IMR-90 (cell line): ENCODE results near the gene MRGPRF. TPM values are rescaled to one million over a fixed set of nuclear protein-coding genes. Genes with fewer than 3 reads are reported as not detected.

Experiments
- ATAC-seq: fragments of 200-7000 bp; cut with Tn5 transposase; 2 replicates; pipeline ENCODE4 v1.9.1; 2020; ENCODE audit warnings: low read depth, mild to moderate bottlenecking, moderate library complexity
- BruUV-seq: library from RNA; stranded (reverse); fragments of 400-500 nt; replicated peaks from 2 replicates; lab custom pipeline; 2021; lab: Mats Ljungman, UMichigan
- CTCF ChIA-PET: fragments of 300-600 bp; formaldehyde crosslinking; extraction: SDS; loops from one replicate; lab custom pipeline; 2021; ENCODE audit warnings: antibody characterized with exemption; lab: Yijun Ruan, JAX
- POLR2A ChIA-PET: fragments of 300-600 bp; sonication (Branson Sonifier 250); formaldehyde crosslinking; loops from one replicate; lab custom pipeline; 2022; ENCODE audit warnings: antibody characterized with exemption; ENCODE audit not compliant: unreplicated experiment; lab: Charles Lee
- DNase-seq: peaks from one replicate; pipeline ENCODE4 v3.0.0; 2013
- H2AFZ ChIP-seq: replicated peaks from 2 replicates; pipeline ENCODE3; 2013; ENCODE audit warnings: low read length, mild to moderate bottlenecking; ENCODE audit not compliant: poor library complexity
- H2AK5ac ChIP-seq: 2 replicates; pipeline ENCODE4 v1.6.1; 2013; ENCODE audit warnings: low read depth, low read length, inconsistent platforms
- H2AK9ac ChIP-seq: replicated peaks from 2 replicates; pipeline ENCODE3; 2013; ENCODE audit warnings: mild to moderate bottlenecking, low read depth, low read length, moderate library complexity; ENCODE audit not compliant: poor library complexity
- H2BK120ac ChIP-seq: 2 replicates; pipeline ENCODE4 v1.6.1; 2013; ENCODE audit warnings: low read depth, low read length, inconsistent platforms
- H2BK15ac ChIP-seq: 3 replicates; pipeline ENCODE4 v1.6.1; 2013; ENCODE audit warnings: low read depth, low read length, inconsistent platforms
- H2BK20ac ChIP-seq: 2 replicates; pipeline ENCODE4 v1.6.1; 2013; ENCODE audit warnings: low read depth, mild to moderate bottlenecking, inconsistent platforms, low read length, moderate library complexity
- H2BK5ac ChIP-seq: 2 replicates; pipeline ENCODE4 v1.6.1; 2013; ENCODE audit warnings: mild to moderate bottlenecking, low read depth, low read length, inconsistent platforms; ENCODE audit not compliant: poor library complexity, severe bottlenecking
- H3K14ac ChIP-seq: replicated peaks from 2 replicates; pipeline ENCODE4 v1.6.1; 2013; ENCODE audit warnings: low read depth, low read length, inconsistent platforms
- H3K18ac ChIP-seq: 2 replicates; pipeline ENCODE4 v1.6.1; 2013; ENCODE audit warnings: low read depth, low read length, control low read depth
- H3K23ac ChIP-seq: 2 replicates; pipeline ENCODE4 v1.6.1; 2013; ENCODE audit warnings: low read depth, low read length, inconsistent platforms
- H3K27ac ChIP-seq: 2 replicates; pipeline ENCODE4 v1.5.1; 2013; ENCODE audit warnings: mild to moderate bottlenecking, control low read depth, low read length; ENCODE audit not compliant: insufficient read depth
- H3K27me3 ChIP-seq: 2 replicates; pipeline ENCODE4 v1.6.1; 2013; ENCODE audit warnings: low read length; ENCODE audit not compliant: control insufficient read depth, insufficient read depth
- H3K36me3 ChIP-seq: 2 replicates; pipeline ENCODE4 v1.6.1; 2013; ENCODE audit warnings: low read length, mixed read lengths; ENCODE audit not compliant: control insufficient read depth, insufficient read depth
- H3K4ac ChIP-seq: 2 replicates; pipeline ENCODE4 v1.6.1; 2013; ENCODE audit warnings: low read depth, low read length, inconsistent platforms
- H3K4me1 ChIP-seq: 2 replicates; pipeline ENCODE4 v1.6.1; 2013; ENCODE audit warnings: low read length, mixed read lengths; ENCODE audit not compliant: control insufficient read depth, insufficient read depth
- H3K4me2 ChIP-seq: 2 replicates; pipeline ENCODE4 v1.6.1; 2013; ENCODE audit warnings: low read depth, mild to moderate bottlenecking, control low read depth, low read length, moderate library complexity
- H3K4me3 ChIP-seq: 2 replicates; pipeline ENCODE4 v1.5.1; 2013; ENCODE audit warnings: low read depth, mild to moderate bottlenecking, control low read depth, low read length, moderate library complexity; ENCODE audit not compliant: insufficient read depth
- H3K56ac ChIP-seq: 2 replicates; pipeline ENCODE4 v1.6.1; 2013; ENCODE audit warnings: low read length, inconsistent platforms; ENCODE audit not compliant: insufficient read depth; ENCODE audit errors: extremely low read depth
- H3K79me1 ChIP-seq, 2 experiments: 2 replicates each; pipeline ENCODE4 v1.6.1; 2013; ENCODE audit warnings: low read length in 2 of 2, inconsistent platforms in 1 of 2, low read depth in 1 of 2
- H3K9ac ChIP-seq: 2 replicates; pipeline ENCODE4 v1.6.1; 2013; ENCODE audit warnings: low read depth, low read length, control low read depth
- H3K9me1 ChIP-seq: 2 replicates; pipeline ENCODE4 v1.6.1; 2013; ENCODE audit warnings: low read length, inconsistent platforms; ENCODE audit not compliant: insufficient read depth
- H3K9me3 ChIP-seq: 2 replicates; pipeline ENCODE4 v1.6.1; 2013; ENCODE audit warnings: low read length; ENCODE audit not compliant: control insufficient read depth, insufficient read depth
- H4K20me1 ChIP-seq: 2 replicates; pipeline ENCODE4 v1.6.1; 2013; ENCODE audit warnings: low read length, inconsistent platforms; ENCODE audit not compliant: insufficient read depth
- H4K5ac ChIP-seq: 2 replicates; pipeline ENCODE4 v1.6.1; 2013; ENCODE audit warnings: mild to moderate bottlenecking, low read depth, low read length, control low read depth
- H4K8ac ChIP-seq, 2 experiments: 2 replicates each; pipeline ENCODE4 v1.6.1; 2013; ENCODE audit warnings: low read depth in 2 of 2, low read length in 2 of 2, control low read depth in 1 of 2, inconsistent platforms in 1 of 2
- H4K91ac ChIP-seq: 2 replicates; pipeline ENCODE4 v1.6.1; 2013; ENCODE audit warnings: low read depth, low read length, inconsistent platforms; ENCODE audit not compliant: insufficient read depth
- BHLHE40 ChIP-seq: fragments of 150-350 bp; IDR thresholded peaks from 2 replicates; pipeline ENCODE4 v1.6.1; 2016; ENCODE audit warnings: mild to moderate bottlenecking, low read depth, low read length
- CEBPB ChIP-seq: IDR thresholded peaks from 2 replicates; pipeline ENCODE4 v1.6.1; 2012; ENCODE audit warnings: low read depth, low read length, improper control_type of control experiment
- CHD1 ChIP-seq: IDR thresholded peaks from 2 replicates; pipeline ENCODE4 v1.6.1; 2012; ENCODE audit warnings: low read depth, low read length, improper control_type of control experiment
- FOS ChIP-seq: fragments of 150-350 bp; IDR thresholded peaks from 2 replicates; pipeline ENCODE4 v1.6.1; 2016; ENCODE audit warnings: low read depth, low read length
- MAFK ChIP-seq: IDR thresholded peaks from 2 replicates; pipeline ENCODE4 v1.6.1; 2012; ENCODE audit warnings: low read depth, low read length, improper control_type of control experiment
- MAZ ChIP-seq: IDR thresholded peaks from 2 replicates; pipeline ENCODE4 v1.6.1; 2012; ENCODE audit warnings: low read depth, mild to moderate bottlenecking, low read length, improper control_type of control experiment, moderate library complexity, borderline replicate concordance
- MXI1 ChIP-seq: IDR thresholded peaks from 2 replicates; pipeline ENCODE4 v1.6.1; 2012; ENCODE audit warnings: low read depth, mild to moderate bottlenecking, low read length, moderate library complexity, borderline replicate concordance
- NFE2L2 ChIP-seq: fragments of 150-350 bp; IDR thresholded peaks from 2 replicates; pipeline ENCODE4 v1.6.1; 2016; ENCODE audit warnings: low read depth, mild to moderate bottlenecking, low read length
- POLR2A ChIP-seq: IDR thresholded peaks from 2 replicates; pipeline ENCODE4 v1.6.1; 2012; ENCODE audit warnings: mild to moderate bottlenecking, low read depth, low read length
- RAD21 ChIP-seq: IDR thresholded peaks from 2 replicates; pipeline ENCODE4 v1.6.1; 2012; ENCODE audit warnings: low read length, improper control_type of control experiment
- RCOR1 ChIP-seq: IDR thresholded peaks from 2 replicates; pipeline ENCODE4 v1.6.1; 2012; ENCODE audit warnings: mild to moderate bottlenecking, low read length, improper control_type of control experiment; ENCODE audit not compliant: insufficient replicate concordance
- RFX5 ChIP-seq: IDR thresholded peaks from 2 replicates; pipeline ENCODE4 v1.8.0; 2012; ENCODE audit warnings: low read depth, mild to moderate bottlenecking, low read length, moderate library complexity
- SMC3 ChIP-seq: fragments of 150-350 bp; IDR thresholded peaks from 2 replicates; pipeline ENCODE4 v1.6.1; 2016; ENCODE audit warnings: low read depth, mild to moderate bottlenecking, antibody characterized with exemption, low read length, moderate library complexity
- WGBS, 2 experiments: methylation state at CpG; one replicate each; pipeline versions ENCODE4 v1.1.5 to v1.1.7; 2013; ENCODE audit warnings: missing lambda C conversion rate in 2 of 2; ENCODE audit not compliant: insufficient read length in 1 of 2; ENCODE audit errors: extremely low coverage in 2 of 2; 5-methylcytosine and 5-hydroxymethylcytosine counted together
- dilution Hi-C: fragments of 300-500 bp; cut with HindIII; formaldehyde crosslinking; loops from one replicate; pipeline ENCODE4 v1.14.3; 2018; ENCODE audit warnings: low sequenced_read_pairs; ENCODE audit not compliant: unreplicated experiment
- in situ Hi-C: fragments of 300-500 bp; cut with MboI; formaldehyde crosslinking; loops from 3 replicates; pipeline ENCODE4 v1.14.3; 2019; ENCODE audit warnings: low sequenced_read_pairs, inconsistent platforms, mixed read lengths
- intact Hi-C: fragments of 100-400 bp; cut with micrococcal nuclease; formaldehyde crosslinking; loops from 2 replicates; pipeline ENCODE4 v1.10.0; 2022
- polyA plus RNA-seq, 3 experiments: library from polyadenylated mRNA; depleted of rRNA; stranded (reverse); fragments of >200 nt; gene quantifications; 2 replicates each; pipeline ENCODE4 v1.2.3, GENCODE V29; 2012; ENCODE audit warnings: low replicate concordance in 1 of 3
- total RNA-seq: library from RNA; depleted of rRNA; stranded (reverse); fragments of >200 nt; gene quantifications from 2 replicates; pipeline ENCODE4 v1.2.3, GENCODE V29; 2012
- TF ChIP-seq, protein P1 (sequence below): fragments of 150-350 bp; IDR thresholded peaks from 2 replicates; pipeline ENCODE4 v1.6.1; 2016; ENCODE audit warnings: low read depth, mild to moderate bottlenecking, low read length, moderate library complexity, borderline replicate concordance
- TF ChIP-seq, protein P2 (sequence below): conservative IDR thresholded peaks from 2 replicates; pipeline ENCODE4 v1.5.1; 2012; ENCODE audit warnings: mild to moderate bottlenecking, low read depth, low read length, improper control_type of control experiment
- TF ChIP-seq, protein P3 (sequence below): fragments of 150-350 bp; IDR thresholded peaks from 2 replicates; pipeline ENCODE4 v1.6.1; 2017; ENCODE audit warnings: mild to moderate bottlenecking, antibody characterized with exemption, low read length, low read depth

MRGPRF gene
- total and polyA plus RNA-seq, 2 of the 4 experiments (the other 2 are of a cell fraction) = 6.3 to 28.8 TPM

DNA sequence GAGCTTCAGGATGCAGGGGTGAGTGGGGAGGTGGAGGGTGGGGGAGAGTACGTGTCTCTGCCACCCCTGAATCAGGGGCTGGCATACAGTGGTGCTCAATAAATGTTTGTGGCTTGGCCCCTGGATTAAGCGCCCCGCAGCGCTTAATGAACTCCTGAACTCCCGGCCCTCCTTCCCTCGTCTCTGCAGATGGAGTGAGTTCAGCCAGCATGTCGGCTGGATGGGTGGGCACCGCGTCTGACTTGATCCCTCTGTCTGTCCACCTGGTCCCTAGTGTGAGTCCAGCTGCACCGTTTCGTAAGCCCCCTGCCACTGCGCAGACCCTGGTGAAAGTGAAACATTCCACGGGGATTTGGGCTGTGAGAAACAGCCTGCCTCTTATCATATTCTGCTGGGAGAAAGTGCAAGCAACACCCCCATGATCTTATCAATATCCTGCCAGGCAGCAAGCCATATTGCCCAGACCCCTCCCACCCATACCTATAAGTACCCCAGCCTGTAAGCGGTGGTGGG lies 20.2 kb downstream of the MRGPRF start:
- no peak overlapping the region for H2BK20ac ChIP-seq
- no peaks in the 10 kb centered on the region for H3K9me1 ChIP-seq
- no peak overlapping the region for H3K56ac ChIP-seq
- DNase-seq (no peak), ATAC-seq (no peak)
- H2AFZ ChIP-seq = no peak overlapping the region
- ChIA-PET CTCF (no interaction called here), POLR2A (no interaction called here)
- H3K4me1 ChIP-seq = no peaks in the 10 kb centered on the region
- no peak overlapping the region for H2AK9ac ChIP-seq
- H2BK120ac ChIP-seq = no peak overlapping the region
- no peak overlapping the region for H2AK5ac ChIP-seq
- no peaks in the 10 kb centered on the region for H3K9me3 ChIP-seq
- dilution Hi-C loops (no loop called here), in situ Hi-C loops (no loop called here), intact Hi-C loops (no loop called here)
- no peak overlapping the region for H3K4me2 ChIP-seq
- BruUV-seq = no TSS peak
- H3K4ac ChIP-seq = no peak overlapping the region
- no peak overlapping the region for H4K91ac ChIP-seq
- no peaks in the 10 kb centered on the region for H3K79me1 ChIP-seq
- TF ChIP-seq CEBPB (no peak), RFX5 (no peak), CHD1 (no peak), POLR2A (no peak), MAZ (no peak), BHLHE40 (no peak), FOS (no peak), RAD21 (no peak), MXI1 (no peak), NFE2L2 (no peak), SMC3 (no peak), MAFK (no peak), RCOR1 (no peak)
- TF ChIP-seq, protein P1, sequence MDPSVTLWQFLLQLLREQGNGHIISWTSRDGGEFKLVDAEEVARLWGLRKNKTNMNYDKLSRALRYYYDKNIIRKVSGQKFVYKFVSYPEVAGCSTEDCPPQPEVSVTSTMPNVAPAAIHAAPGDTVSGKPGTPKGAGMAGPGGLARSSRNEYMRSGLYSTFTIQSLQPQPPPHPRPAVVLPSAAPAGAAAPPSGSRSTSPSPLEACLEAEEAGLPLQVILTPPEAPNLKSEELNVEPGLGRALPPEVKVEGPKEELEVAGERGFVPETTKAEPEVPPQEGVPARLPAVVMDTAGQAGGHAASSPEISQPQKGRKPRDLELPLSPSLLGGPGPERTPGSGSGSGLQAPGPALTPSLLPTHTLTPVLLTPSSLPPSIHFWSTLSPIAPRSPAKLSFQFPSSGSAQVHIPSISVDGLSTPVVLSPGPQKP = no peak
- TF ChIP-seq, protein P2, sequence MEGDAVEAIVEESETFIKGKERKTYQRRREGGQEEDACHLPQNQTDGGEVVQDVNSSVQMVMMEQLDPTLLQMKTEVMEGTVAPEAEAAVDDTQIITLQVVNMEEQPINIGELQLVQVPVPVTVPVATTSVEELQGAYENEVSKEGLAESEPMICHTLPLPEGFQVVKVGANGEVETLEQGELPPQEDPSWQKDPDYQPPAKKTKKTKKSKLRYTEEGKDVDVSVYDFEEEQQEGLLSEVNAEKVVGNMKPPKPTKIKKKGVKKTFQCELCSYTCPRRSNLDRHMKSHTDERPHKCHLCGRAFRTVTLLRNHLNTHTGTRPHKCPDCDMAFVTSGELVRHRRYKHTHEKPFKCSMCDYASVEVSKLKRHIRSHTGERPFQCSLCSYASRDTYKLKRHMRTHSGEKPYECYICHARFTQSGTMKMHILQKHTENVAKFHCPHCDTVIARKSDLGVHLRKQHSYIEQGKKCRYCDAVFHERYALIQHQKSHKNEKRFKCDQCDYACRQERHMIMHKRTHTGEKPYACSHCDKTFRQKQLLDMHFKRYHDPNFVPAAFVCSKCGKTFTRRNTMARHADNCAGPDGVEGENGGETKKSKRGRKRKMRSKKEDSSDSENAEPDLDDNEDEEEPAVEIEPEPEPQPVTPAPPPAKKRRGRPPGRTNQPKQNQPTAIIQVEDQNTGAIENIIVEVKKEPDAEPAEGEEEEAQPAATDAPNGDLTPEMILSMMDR = no peak
- TF ChIP-seq, protein P3, sequence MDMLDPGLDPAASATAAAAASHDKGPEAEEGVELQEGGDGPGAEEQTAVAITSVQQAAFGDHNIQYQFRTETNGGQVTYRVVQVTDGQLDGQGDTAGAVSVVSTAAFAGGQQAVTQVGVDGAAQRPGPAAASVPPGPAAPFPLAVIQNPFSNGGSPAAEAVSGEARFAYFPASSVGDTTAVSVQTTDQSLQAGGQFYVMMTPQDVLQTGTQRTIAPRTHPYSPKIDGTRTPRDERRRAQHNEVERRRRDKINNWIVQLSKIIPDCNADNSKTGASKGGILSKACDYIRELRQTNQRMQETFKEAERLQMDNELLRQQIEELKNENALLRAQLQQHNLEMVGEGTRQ = no peak
- WGBS, 2 experiments = 54% methylated on average over 6 of the region's 14 CpGs; no CpG with 5 or more reads in 1 of the 2 experiments
- H4K8ac ChIP-seq = no peak overlapping the region
- no peaks in the 10 kb centered on the region for H4K20me1 ChIP-seq
- peaks cover 33% of the 10 kb centered on the region for H3K27me3 ChIP-seq
- H3K23ac ChIP-seq = no peak overlapping the region
- H3K18ac ChIP-seq = no peak overlapping the region
- H4K5ac ChIP-seq = no peak overlapping the region
- H3K27ac ChIP-seq = no peak overlapping the region
- H3K4me3 ChIP-seq = no peak overlapping the region
- H3K36me3 ChIP-seq = no peaks in the 10 kb centered on the region
- H3K9ac ChIP-seq = no peak overlapping the region
- H3K14ac ChIP-seq = no peak overlapping the region
- no peak overlapping the region for H2BK5ac ChIP-seq
- no peak overlapping the region for H2BK15ac ChIP-seq
